CD4-positive, alpha-beta T cell treated with Interleukin-4 for 1 hour (primary cell): ENCODE results near the gene GGCX.
A peak's percentile ranks its signal among the peaks of the same experiment; 100 is the strongest.

Experiments used
- DNase-seq, 2 donors: peaks; one replicate each; pipeline ENCODE4 v3.0.0-alpha.2; 2020 to 2022

Gene GGCX

GRCh38 chr2:85539361-85540132, 21.7 kb downstream of the GGCX start:
- peak; percentile 75 to 81 for DNase-seq

- peak; percentile 89 to 90 for DNase-seq
These were observed 22.6 kb downstream of the GGCX start, which contains the start of gene MAT2A for GRCh38 chr2:85538507-85539360. Gene MAT2A, plus strand, starts transcription at chr2:85539168. Its CDS starts 120 bp downstream, at chr2:85539288.

GRCh38 chr2:85537600-85538506, 23.4 kb downstream of the GGCX start:
- no peak for DNase-seq

GRCh38 chr2:85536479-85536878, 24.8 kb downstream of the GGCX start:
- DNase-seq = no peak

GRCh38 chr2:85534881-85535280, 26.4 kb downstream of the GGCX start:
- no peak for DNase-seq

GRCh38 chr2:85534099-85534498, 27.2 kb downstream of the GGCX start:
- DNase-seq = no peak

- DNase-seq = no peak
These were observed 29.7 kb downstream of the GGCX start for GRCh38 chr2:85531589-85531988.

GRCh38 chr2:85529809-85530208, 31.5 kb downstream of the GGCX start:
- no peak for DNase-seq

- DNase-seq = no peak
These were observed 32.9 kb downstream of the GGCX start for GRCh38 chr2:85528355-85528754.

GRCh38 chr2:85527787-85528186, 33.5 kb downstream of the GGCX start:
- DNase-seq = no peak

GRCh38 chr2:85525567-85525966, 35.7 kb downstream of the GGCX start:
- DNase-seq = no peak

GRCh38 chr2:85525029-85525428, 36.3 kb downstream of the GGCX start:
- DNase-seq = no peak

GRCh38 chr2:85524336-85524908, 36.9 kb downstream of the GGCX start:
- no peak for DNase-seq

GRCh38 chr2:85523903-85524335, 37.4 kb downstream of the GGCX start:
- no peak for DNase-seq

- no peak for DNase-seq
These were observed 38.0 kb downstream of the GGCX start for GRCh38 chr2:85523062-85523902.

- no peak for DNase-seq
These were observed 39.1 kb downstream of the GGCX start for GRCh38 chr2:85522090-85522647.

- no peak for DNase-seq
These were observed 44.5 kb downstream of the GGCX start for GRCh38 chr2:85516653-85517389.

GRCh38 chr2:85514323-85514722, 47.0 kb downstream of the GGCX start:
- DNase-seq = no peak

- DNase-seq = no peak
These were observed 50.1 kb downstream of the GGCX start for GRCh38 chr2:85511008-85511811.

GRCh38 chr2:85506768-85507181, 54.5 kb downstream of the GGCX start:
- DNase-seq = no peak
